ENCODE measurements around the gene CXXC4.

Gene CXXC4

GRCh38 chr4:104421566-104421965 lies 73.1 kb downstream of the CXXC4 start:
- H3K4me1 ChIP-seq (ENCODE audit: insufficient read depth, low read length): peaks cover 30% of the 10 kb centered on the region
- H3K9ac ChIP-seq (ENCODE audit: low read depth, low read length): no peak overlapping the region
- H3K36me3 ChIP-seq (ENCODE audit: insufficient read depth, low read length): no peaks in the 10 kb centered on the region
- H3K9me3 ChIP-seq (ENCODE audit: control insufficient read depth, insufficient read depth, low read length): no peaks in the 10 kb centered on the region

GRCh38 chr4:104420766-104421165 lies 73.9 kb downstream of the CXXC4 start:
- H3K36me3 ChIP-seq (ENCODE audit: insufficient read depth, low read length): no peaks in the 10 kb centered on the region
- peaks cover 31% of the 10 kb centered on the region for H3K4me1 ChIP-seq (ENCODE audit: insufficient read depth, low read length)
- H3K9me3 ChIP-seq (ENCODE audit: control insufficient read depth, insufficient read depth, low read length): no peaks in the 10 kb centered on the region
- H3K9ac ChIP-seq (ENCODE audit: low read depth, low read length): peak overlapping the region; percentile 31
